HG03066 (cell line): ENCODE measurements around the gene ALKBH7.

ENCODE experiments used
- ATAC-seq: cut with Tn5 transposase; IDR thresholded peaks from one replicate; pipeline ENCODE4 v1.9.1; 2021; ENCODE audit warnings: low read depth; ENCODE audit not compliant: unreplicated experiment

ALKBH7 gene

GRCh38 chr19:6362351-6362801 lies 10.2 kb upstream of the ALKBH7 start:
- ATAC-seq: no peak

- no peak for ATAC-seq
Measured at GRCh38 chr19:6364353-6364752, 8.2 kb upstream of the ALKBH7 start.

- peak; percentile 47 for ATAC-seq
Measured at GRCh38 chr19:6373096-6373812, 660 bp downstream of the ALKBH7 start.

- no peak for ATAC-seq
Measured at GRCh38 chr19:6373813-6374108, 1.2 kb downstream of the ALKBH7 start.

- ATAC-seq: no peak
Measured at GRCh38 chr19:6374161-6374709, 1.6 kb downstream of the ALKBH7 start.

- no peak for ATAC-seq
Measured at GRCh38 chr19:6374711-6375410, 2.3 kb downstream of the ALKBH7 start.

- no peak for ATAC-seq
Measured at GRCh38 chr19:6375411-6376010, 2.9 kb downstream of the ALKBH7 start, which contains the start of gene PSPN. TSS of gene PSPN (minus strand) at chr19:6375933. CDS start at chr19:6375849, 84 bp downstream.

GRCh38 chr19:6376512-6377190 lies 4.1 kb downstream of the ALKBH7 start:
- ATAC-seq: no peak

- no peak for ATAC-seq
Measured at GRCh38 chr19:6378041-6378440, 5.4 kb downstream of the ALKBH7 start.

GRCh38 chr19:6378486-6378885 lies 5.9 kb downstream of the ALKBH7 start:
- no peak for ATAC-seq

GRCh38 chr19:6379744-6380143 lies 7.2 kb downstream of the ALKBH7 start:
- no peak for ATAC-seq

- no peak for ATAC-seq
Measured at GRCh38 chr19:6381030-6381750, 8.6 kb downstream of the ALKBH7 start.

GRCh38 chr19:6383188-6383587 lies 10.6 kb downstream of the ALKBH7 start:
- no peak for ATAC-seq

GRCh38 chr19:6384381-6384780 lies 11.8 kb downstream of the ALKBH7 start:
- no peak for ATAC-seq

GRCh38 chr19:6387372-6387771 lies 14.8 kb downstream of the ALKBH7 start:
- ATAC-seq: no peak

GRCh38 chr19:6392221-6393073 lies 19.9 kb downstream of the ALKBH7 start:
- ATAC-seq: no peak

GRCh38 chr19:6393074-6393982 lies 20.7 kb downstream of the ALKBH7 start, which contains the start of gene GTF2F1:
TSS of gene GTF2F1 (minus strand) at chr19:6393164. CDS start at chr19:6392995, 169 bp downstream.
- peak; percentile 77 for ATAC-seq

GRCh38 chr19:6393983-6394412 lies 21.4 kb downstream of the ALKBH7 start:
- peak; percentile 22 for ATAC-seq
